Ovary (tissue), 9 donors: ENCODE data around the gene DPEP2. TPM values are rescaled to one million over a fixed set of nuclear protein-coding genes. Genes with fewer than 3 reads are reported as not detected.
"Not testable (repeated sequence)": the region's sequence is repeated elsewhere in the genome, so short reads cannot be mapped to it uniquely, and the experiment has no call there.

ENCODE experiments used
- DNase-seq, 5 donors: peaks; one replicate each; pipeline ENCODE4 v3.0.0-alpha.2; 2019 to 2020
- H3K27ac ChIP-seq, 2 donors: fragments of 200-600 bp; one replicate each; pipeline versions ENCODE4 v1.5.1 to v1.8.0; 2019 to 2022
- H3K27me3 ChIP-seq: fragments of 200-600 bp; one replicate; pipeline ENCODE4 v1.8.0; 2022
- H3K36me3 ChIP-seq: fragments of 200-600 bp; sonication (generic); one replicate; pipeline ENCODE4 v1.5.1; 2019
- H3K4me1 ChIP-seq: one replicate; pipeline ENCODE4 v1.8.1; 2013; ENCODE audit warnings: mild to moderate bottlenecking, moderate library complexity; ENCODE audit not compliant: insufficient read depth
- H3K4me3 ChIP-seq: fragments of 200-600 bp; sonication (generic); one replicate; pipeline ENCODE4 v1.5.1; 2017
- H3K9me3 ChIP-seq, 2 donors: fragments of 200-600 bp in 1 of 2; sonication (generic) in 1 of 2; one replicate each; pipeline versions ENCODE4 v1.5.1 to v1.8.1; 2013 to 2019; ENCODE audit warnings: mild to moderate bottlenecking in 1 of 2, moderate library complexity in 1 of 2
- EP300 ChIP-seq: sonication (generic); formaldehyde crosslinking; IDR thresholded peaks from one replicate; pipeline ENCODE4 v1.6.1; 2017; ENCODE audit warnings: antibody characterized with exemption
- POLR2A ChIP-seq: fragments of 450-650 bp; IDR thresholded peaks from one replicate; pipeline ENCODE4 v1.6.1; 2017; ENCODE audit warnings: antibody characterized with exemption, mild to moderate bottlenecking, moderate library complexity
- WGBS, 3 donors: extraction: QIAGEN DNeasy Blood & Tissue Kit in 1 of 3; methylation state at CpG; one replicate each; pipeline versions ENCODE4 v1.1.5 to v1.1.7; 2013 to 2017; 5-methylcytosine and 5-hydroxymethylcytosine counted together
- intact Hi-C, 4 donors: fragments of 100-400 bp; cut with DNase I; formaldehyde crosslinking; loops; one replicate each; pipeline versions ENCODE4 v1.11.0 to v1.15.1; 2022 to 2023
- polyA plus RNA-seq, 2 donors: library from polyadenylated mRNA; stranded (reverse); fragments of 200-250 nt in 1 of 2; fragments of 350-450 nt in 1 of 2; fragmentation: Illumina TruSeq in 1 of 2; extraction: RNeasy Lipid Tissue Mini Kit (QIAGEN cat#74804) in 1 of 2; gene quantifications; one replicate each; pipeline ENCODE4 v1.2.3, GENCODE V29; 2013 to 2014
- total RNA-seq, 7 donors: library from RNA; depleted of rRNA in 2 of 7; stranded (reverse); fragments of >200 nt in 2 of 7; fragmentation: NEBNext Ultra II Directional in 3 of 7; extraction: Animal tissue kit (Norgen Biotek cat#: 25700) in 3 of 7; gene quantifications; one replicate each; pipeline versions ENCODE4 v1.1.0 to v1.2.4, GENCODE V29; 2016 to 2023
- TF ChIP-seq, protein P1 (sequence below), 3 donors: fragments of 450-650 bp in 2 of 3; fragments of 200-600 bp in 1 of 3; IDR thresholded peaks; one replicate each; pipeline versions ENCODE4 v1.5.1 to v1.8.0; 2016 to 2022; ENCODE audit warnings: antibody characterized with exemption in 3 of 3, mild to moderate bottlenecking in 1 of 3
- donor health status: DM: no; HTN: no; CAD: no; lungs with moderate emphysema.
- donor health status: DM: no; HTN: no; CAD: no.
- donor health status: Bipolar disorder and iron deficiency.
- donor health status: DM: yes; HTN: yes; CAD: no.
- donor health status: DM: no; HTN: no; CAD: no.
- donor health status: DM: yes; HTN: yes; CAD: no.

Gene DPEP2
- total and polyA plus RNA-seq, 9 donors, result 0.33 to 3.1 (median 0.99) TPM; not detected in 2

DNA sequence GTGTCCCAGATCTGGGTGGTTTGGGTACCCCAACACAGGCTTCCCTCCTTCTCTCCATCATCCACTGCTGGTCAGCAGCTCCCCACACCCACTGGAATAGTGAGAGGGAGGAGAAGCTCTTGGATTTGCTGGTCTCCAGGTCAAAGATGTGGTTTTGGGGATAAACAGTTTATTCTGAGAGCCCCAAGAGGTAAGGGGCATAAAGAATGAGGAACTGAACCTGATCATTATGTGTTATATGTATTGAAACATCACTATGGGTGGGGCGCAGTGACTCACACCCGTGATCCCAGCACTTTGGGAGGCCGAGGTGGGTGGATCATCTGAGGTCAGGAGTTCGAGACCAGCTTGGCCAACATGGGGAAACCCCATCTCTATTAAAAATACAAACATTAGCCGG, 3.9 kb downstream of the DPEP2 start:
- Histone ChIP-seq H3K4me3 (no peak overlapping the region), H3K9me3 (no peaks in the 10 kb centered on the region), H3K36me3 (no peaks in the 10 kb centered on the region), H3K27me3 (no peaks in the 10 kb centered on the region), H3K27ac (no peak overlapping the region), H3K4me1 (peaks cover 2% of the 10 kb centered on the region)
- intact Hi-C loops, result loop anchor here in 1 of 4 donors (10.0 kb wide), 1 partner anchor 69 kb away; no protein-coding TSS in a partner anchor
- WGBS, 3 donors, result 82 to 87% (median 84%) methylated on average over 5 of the region's 5 CpGs
- TF ChIP-seq, protein P1, sequence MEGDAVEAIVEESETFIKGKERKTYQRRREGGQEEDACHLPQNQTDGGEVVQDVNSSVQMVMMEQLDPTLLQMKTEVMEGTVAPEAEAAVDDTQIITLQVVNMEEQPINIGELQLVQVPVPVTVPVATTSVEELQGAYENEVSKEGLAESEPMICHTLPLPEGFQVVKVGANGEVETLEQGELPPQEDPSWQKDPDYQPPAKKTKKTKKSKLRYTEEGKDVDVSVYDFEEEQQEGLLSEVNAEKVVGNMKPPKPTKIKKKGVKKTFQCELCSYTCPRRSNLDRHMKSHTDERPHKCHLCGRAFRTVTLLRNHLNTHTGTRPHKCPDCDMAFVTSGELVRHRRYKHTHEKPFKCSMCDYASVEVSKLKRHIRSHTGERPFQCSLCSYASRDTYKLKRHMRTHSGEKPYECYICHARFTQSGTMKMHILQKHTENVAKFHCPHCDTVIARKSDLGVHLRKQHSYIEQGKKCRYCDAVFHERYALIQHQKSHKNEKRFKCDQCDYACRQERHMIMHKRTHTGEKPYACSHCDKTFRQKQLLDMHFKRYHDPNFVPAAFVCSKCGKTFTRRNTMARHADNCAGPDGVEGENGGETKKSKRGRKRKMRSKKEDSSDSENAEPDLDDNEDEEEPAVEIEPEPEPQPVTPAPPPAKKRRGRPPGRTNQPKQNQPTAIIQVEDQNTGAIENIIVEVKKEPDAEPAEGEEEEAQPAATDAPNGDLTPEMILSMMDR (IDR thresholded peaks at IDR 0.05), result no peak
- TF ChIP-seq POLR2A (no peak), EP300 (no peak)
- DNase-seq, result no peak

DNA sequence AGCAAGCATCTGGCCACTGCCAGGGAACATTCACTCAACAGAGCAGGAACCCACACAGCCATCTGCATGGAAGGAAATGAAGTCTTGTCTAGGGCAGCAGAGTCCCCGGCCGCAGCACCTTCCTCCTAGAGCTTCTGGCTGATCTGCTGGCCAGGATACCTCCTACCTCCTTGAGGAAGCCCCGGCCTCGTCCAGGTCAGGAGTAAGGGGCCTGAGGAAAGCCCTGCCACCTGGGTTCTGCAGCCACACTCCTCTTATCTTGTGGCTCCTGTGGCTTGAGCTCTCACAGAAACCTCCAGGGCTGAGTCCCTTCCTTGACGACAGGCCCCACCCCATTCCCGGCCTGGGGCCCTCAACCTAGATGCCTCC, 5.3 kb downstream of the DPEP2 start:
- H3K4me1 ChIP-seq, H3K36me3 ChIP-seq, H3K27ac ChIP-seq, H3K4me3 ChIP-seq, DNase-seq, H3K27me3 ChIP-seq, H3K9me3 ChIP-seq: not testable (repeated sequence)
- 61 to 83% (median 77%) methylated on average over 4 to 6 of the region's 6 CpGs for WGBS, 3 donors
- intact Hi-C loops, result loop anchor here in 3 of 4 donors (5.0 to 10.0 kb wide), 4 partner anchors 48 to 238 kb away; no protein-coding TSS in a partner anchor

DNA sequence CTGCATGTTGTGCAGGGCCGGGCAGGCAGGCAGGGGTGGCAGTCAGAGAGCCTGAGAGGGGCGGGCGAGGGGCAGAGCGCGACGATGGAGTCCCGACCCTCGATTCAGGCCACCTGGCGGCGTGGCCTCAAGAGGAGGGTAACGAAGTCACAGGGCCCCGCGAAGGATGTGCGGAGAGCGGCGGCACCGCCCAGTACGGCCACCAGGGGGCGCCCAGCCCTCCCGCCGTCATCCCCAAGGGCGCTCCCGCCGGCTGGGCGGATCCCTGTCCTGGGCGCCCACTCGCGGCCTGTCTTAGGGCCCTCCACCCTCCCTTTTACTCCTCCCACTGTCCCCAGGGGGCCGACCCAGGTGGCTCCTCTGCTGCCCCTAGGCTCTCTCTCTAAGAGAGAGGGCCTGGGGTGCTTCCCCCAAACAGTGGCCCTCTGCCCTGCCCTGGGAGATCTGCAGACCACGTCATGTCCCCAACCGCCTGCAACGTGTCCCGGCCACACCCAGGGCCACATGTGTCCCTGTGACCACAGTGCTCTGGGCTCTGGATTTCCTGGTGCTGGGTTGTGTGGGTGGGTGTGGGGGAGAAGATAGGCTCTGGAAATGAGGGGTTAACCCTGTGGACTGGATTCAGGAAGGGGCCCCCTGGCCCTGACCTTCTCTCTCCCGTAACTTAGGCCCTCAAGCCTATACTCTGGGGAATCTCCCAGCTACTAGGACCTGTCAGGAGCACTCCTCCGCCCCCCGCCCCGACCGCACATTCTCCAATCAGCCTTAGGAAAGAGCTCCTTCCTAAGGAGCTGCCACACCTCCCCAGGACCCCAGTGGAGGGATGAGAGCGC, 5.9 kb downstream of the DPEP2 start:
- Histone ChIP-seq H3K4me1 (peaks cover 2% of the 10 kb centered on the region), H3K4me3 (no peak overlapping the region), H3K36me3 (no peaks in the 10 kb centered on the region), H3K9me3 (no peaks in the 10 kb centered on the region), H3K27me3 (no peaks in the 10 kb centered on the region), H3K27ac (no peak overlapping the region)
- intact Hi-C loops, result loop anchor here in 3 of 4 donors (2.0 to 10.0 kb wide), 5 partner anchors 49 to 239 kb away; no protein-coding TSS in a partner anchor
- TF ChIP-seq, protein P1 (IDR thresholded peaks at IDR 0.05), result peak; percentile 94 to 96 (median 95)
- no peak for TF ChIP-seq EP300
- 12 to 19% (median 12%) methylated on average over 30 to 39 of the region's 39 CpGs for WGBS, 3 donors
- peak; percentile 75 to 87 (median 80) for DNase-seq

DNA sequence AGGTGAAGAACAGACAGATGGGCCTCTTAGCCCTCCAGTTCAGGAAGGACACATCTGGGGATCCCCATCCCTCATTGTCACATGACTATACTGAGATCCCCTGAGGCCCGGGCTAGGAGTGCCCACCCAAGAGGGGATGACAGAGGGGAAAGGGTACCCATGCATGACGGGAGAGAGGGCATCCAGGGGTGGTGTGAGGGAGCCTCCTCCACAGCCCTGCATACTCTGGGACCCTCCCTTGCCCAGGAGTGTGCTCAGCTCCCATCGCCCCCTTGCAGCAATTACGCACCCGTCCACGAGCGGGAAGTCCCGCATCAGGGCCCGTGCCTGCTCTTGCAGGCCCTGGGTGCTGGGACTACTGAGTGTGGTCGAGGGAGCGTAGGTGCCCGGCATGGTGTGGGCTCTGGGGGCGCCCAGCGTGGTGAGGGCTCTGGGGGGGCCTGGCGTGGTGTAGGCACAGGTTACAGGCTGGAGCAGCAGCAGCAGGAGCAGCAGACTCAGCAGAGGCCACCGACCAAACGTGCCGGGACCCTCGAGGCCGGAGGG, 6.5 kb downstream of the DPEP2 start:
- no peak overlapping the region for H3K27ac ChIP-seq
- intact Hi-C loops, result loop anchor here in 3 of 4 donors (2.0 to 10.0 kb wide), 5 partner anchors 50 to 240 kb away; no protein-coding TSS in a partner anchor
- 63 to 83% (median 63%) methylated on average over 11 to 20 of the region's 20 CpGs for WGBS, 3 donors

More for the DNA sequence above, 6.5 kb downstream of the DPEP2 start:
- no peaks in the 10 kb centered on the region for H3K36me3 ChIP-seq
- no peaks in the 10 kb centered on the region for H3K9me3 ChIP-seq
- H3K4me3 ChIP-seq, result no peak overlapping the region
- no peaks in the 10 kb centered on the region for H3K27me3 ChIP-seq
- DNase-seq, result no peak
- H3K4me1 ChIP-seq, result peaks cover 2% of the 10 kb centered on the region
- TF ChIP-seq POLR2A, result no peak
- TF ChIP-seq, protein P1 (IDR thresholded peaks at IDR 0.05), result no peak
- TF ChIP-seq EP300, result no peak
